ENCODE measurements around the gene VEZT. TPM values are rescaled to one million over a fixed set of nuclear protein-coding genes. Genes with fewer than 3 reads are reported as not detected.

Gene VEZT
- total RNA-seq = 10 to 100 TPM; 41.7 to 43.4 (median 41.8) TPM

DNA sequence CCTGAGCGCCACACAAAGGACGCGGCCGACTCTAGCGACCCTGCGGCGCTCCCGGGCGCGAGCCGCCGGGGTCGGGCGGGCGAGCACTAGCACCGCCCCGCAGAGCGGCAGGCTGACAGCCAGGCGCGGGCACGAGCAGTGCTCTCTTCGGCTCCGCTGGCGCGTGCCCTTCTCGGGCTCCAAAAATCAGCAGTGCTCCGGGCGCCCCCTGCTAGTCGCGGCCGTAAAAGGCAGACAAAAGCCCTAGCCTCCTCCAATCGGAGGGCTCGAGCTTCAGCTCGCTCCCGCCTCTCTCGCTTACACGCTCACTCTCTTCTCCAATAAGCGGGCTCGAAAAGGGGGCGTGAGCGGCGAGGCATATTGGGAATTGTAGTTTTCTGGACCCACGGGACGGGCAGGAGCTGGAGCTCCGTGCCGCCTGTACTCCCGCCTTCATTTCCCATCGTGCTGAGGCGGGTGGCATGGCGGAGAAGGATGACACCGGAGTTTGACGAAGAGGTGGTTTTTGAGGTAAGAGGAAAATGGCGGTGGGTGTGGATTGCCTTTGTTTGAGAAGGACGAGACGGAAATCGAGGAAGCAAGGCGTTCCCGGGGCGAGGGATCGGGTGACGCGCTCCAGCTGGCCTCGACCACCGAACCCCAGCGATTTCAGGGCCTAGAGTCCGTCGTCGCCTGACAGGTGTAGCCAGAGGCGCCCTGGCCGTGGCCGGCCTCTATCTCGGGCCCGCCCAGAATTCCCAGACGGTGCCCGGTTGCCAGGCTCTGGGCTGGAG is at the start of gene VEZT, which contains the start of gene FGD6:
Gene VEZT, plus strand, starts transcription at position 431 of the 773 bp plus-strand sequence. Its CDS starts 44 bp downstream, at position 475.
Gene FGD6, minus strand, starts transcription at position 91 of the 773 bp plus-strand sequence. CDS start 227 bp downstream, outside the sequence.
- peak; percentile 91 to 95 for ATAC-seq
- DNase-seq = peak; percentile 95
- Mint-ChIP-seq H3K36me3 (ENCODE audit: insufficient read depth) (peaks cover 5% of the 10 kb centered on the region), H3K4me3 (peak within 1 kb of the TSS; percentile 94), H3K27me3 (ENCODE audit: low read depth) (no peaks in the 10 kb centered on the region), H3K9me3 (no peaks in the 10 kb centered on the region), H3K4me1 (ENCODE audit: low read depth) (peaks cover 34% of the 10 kb centered on the region)

DNA sequence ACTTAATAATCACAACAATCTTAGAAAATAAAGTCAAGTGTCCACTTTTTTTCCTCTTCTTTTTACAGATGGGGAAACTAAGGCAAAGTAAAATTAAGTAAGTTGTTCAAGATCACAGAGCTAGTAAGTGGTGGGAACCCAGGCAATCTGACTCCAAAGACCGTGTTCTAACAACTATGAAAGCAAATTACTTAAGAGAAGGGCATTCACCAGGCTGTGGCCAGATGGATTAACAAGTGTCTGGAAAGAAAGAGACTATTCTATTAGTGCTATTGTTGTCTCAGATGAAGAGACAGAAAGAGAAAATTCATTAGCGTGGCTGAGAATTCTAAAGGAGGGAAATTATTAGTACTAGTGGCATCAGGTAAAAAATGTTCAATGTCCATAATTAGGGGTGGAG is 48.9 kb upstream of the VEZT start:
- no peak for ATAC-seq
- Mint-ChIP-seq H3K36me3 (ENCODE audit: insufficient read depth) (no peaks in the 10 kb centered on the region), H3K4me1 (ENCODE audit: low read depth) (no peaks in the 10 kb centered on the region), H3K27me3 (ENCODE audit: low read depth) (peaks cover 5% of the 10 kb centered on the region), H3K4me3 (no peak overlapping the region), H3K9me3 (no peaks in the 10 kb centered on the region)
- DNase-seq = no peak

DNA sequence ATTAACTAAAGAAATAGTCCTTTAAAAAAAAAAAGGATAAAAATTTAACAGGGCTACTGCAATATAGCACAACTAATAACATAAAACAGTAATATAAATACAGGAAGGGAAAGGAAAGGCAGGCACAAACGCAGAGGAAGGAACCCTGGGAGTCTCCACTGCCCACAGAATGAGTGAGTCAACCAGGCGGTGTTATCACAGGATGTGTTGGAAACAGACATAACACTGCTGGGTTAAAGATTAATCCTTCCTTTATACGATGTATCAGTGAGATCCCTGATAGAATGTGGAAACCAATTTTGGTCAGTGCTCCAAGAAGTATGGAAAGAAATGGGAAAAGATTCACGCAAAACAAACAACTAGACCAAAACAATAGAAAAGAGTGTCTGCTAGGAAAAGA is 48.2 kb upstream of the VEZT start:
- Mint-ChIP-seq H3K9me3 (no peaks in the 10 kb centered on the region), H3K36me3 (ENCODE audit: insufficient read depth) (no peaks in the 10 kb centered on the region), H3K4me3 (no peak overlapping the region), H3K4me1 (ENCODE audit: low read depth) (no peaks in the 10 kb centered on the region), H3K27me3 (ENCODE audit: low read depth) (peaks cover 5% of the 10 kb centered on the region)
- ATAC-seq (no peak), DNase-seq (no peak)

DNA sequence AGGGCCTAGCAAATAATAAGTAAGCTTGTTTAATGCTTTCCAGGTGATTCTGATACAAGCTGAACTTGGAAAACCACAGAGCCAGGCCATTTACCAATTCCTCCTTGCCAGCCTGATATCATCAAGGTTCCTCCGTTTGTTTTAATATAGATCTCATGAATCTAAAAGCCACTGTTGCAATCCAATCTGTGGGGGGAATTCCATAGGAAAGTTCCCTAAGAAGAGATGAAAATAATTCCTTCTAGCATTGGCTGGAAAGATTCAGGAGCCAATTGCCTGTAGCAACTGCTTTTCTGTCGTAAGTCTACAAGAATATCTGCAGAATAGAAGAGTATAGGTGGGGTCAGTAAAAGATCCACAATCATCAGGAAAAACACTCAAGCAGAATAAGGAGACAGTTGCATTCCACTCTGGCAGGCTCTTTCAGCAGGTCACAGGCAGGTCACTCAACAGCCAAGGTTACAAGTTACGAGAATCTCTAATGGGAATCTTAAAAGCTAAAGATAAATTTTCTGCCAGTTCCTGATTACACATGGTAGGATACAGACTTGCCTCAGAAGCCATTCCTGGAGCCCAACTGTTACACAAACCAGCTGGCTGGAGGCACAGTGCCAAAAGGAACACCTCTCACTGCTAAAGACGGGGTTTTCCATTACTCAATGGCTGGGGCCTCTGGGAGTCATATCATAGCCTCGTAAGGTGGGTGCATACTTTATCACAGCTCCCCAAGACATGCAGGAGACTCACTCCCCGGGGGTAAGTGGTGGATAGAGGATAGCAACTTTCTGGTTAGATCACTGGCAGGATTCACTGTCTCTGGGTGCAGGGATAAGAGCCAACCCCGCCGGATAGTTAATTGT is 44.0 kb upstream of the VEZT start:
- Mint-ChIP-seq H3K4me1 (ENCODE audit: low read depth) (no peaks in the 10 kb centered on the region), H3K9me3 (no peaks in the 10 kb centered on the region), H3K36me3 (ENCODE audit: insufficient read depth) (no peaks in the 10 kb centered on the region), H3K4me3 (no peak overlapping the region), H3K27me3 (ENCODE audit: low read depth) (peaks cover 3% of the 10 kb centered on the region)
- ATAC-seq (no peak), DNase-seq (no peak)

GRCh38 chr12:95177201-95177768 is 40.3 kb upstream of the VEZT start:
- Mint-ChIP-seq H3K27me3 (ENCODE audit: low read depth) (no peaks in the 10 kb centered on the region), H3K4me3 (no peak overlapping the region), H3K36me3 (ENCODE audit: insufficient read depth) (no peaks in the 10 kb centered on the region), H3K4me1 (ENCODE audit: low read depth) (no peaks in the 10 kb centered on the region), H3K9me3 (no peaks in the 10 kb centered on the region)
- DNase-seq = no peak
- ATAC-seq = no peak

DNA sequence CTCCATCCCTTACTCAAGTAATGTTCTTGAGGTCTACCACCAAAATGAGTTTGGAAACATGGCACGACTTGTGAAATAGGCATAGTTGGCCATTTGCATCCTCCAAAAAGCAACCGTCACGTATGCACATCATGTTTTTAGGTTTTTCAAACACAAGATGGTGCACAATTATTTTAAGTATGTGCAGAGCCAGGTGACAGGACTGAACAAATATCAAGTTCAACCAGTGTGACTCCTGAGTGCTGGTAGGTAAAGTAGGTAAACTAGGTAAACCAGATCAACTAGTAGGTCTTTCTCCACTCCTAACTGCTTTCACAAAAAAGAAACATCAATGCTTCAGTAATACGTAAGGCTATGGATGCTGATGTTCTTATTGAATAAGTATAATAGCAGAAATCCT is 39.5 kb upstream of the VEZT start:
- Mint-ChIP-seq H3K36me3 (ENCODE audit: insufficient read depth) (no peaks in the 10 kb centered on the region), H3K27me3 (ENCODE audit: low read depth) (no peaks in the 10 kb centered on the region), H3K4me1 (ENCODE audit: low read depth) (no peaks in the 10 kb centered on the region), H3K4me3 (no peak overlapping the region), H3K9me3 (no peaks in the 10 kb centered on the region)
- DNase-seq = no peak
- no peak for ATAC-seq

DNA sequence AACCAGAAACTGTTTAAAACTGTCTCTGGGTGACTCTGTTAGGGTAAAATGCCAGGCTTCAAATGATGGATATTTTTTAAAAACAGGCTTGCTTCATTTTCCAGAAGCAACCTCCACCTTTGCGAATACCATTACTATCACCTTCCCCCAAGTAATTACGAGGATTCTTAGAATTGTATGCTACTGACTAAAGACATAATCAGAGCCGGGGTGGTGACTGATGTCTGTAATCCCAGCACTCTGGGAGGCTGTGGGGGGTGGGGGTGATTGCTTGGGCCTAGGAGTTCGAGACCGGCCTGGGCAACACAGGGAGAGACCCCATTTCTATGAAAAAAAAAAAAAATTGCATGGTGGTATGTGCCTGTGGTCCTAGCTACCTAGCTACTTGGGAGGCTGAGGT is 38.6 kb upstream of the VEZT start:
- no peak for ATAC-seq
- Mint-ChIP-seq H3K4me3 (no peak overlapping the region), H3K4me1 (ENCODE audit: low read depth) (no peaks in the 10 kb centered on the region), H3K27me3 (ENCODE audit: low read depth) (no peaks in the 10 kb centered on the region), H3K9me3 (no peaks in the 10 kb centered on the region), H3K36me3 (ENCODE audit: insufficient read depth) (no peaks in the 10 kb centered on the region)
- no peak for DNase-seq

DNA sequence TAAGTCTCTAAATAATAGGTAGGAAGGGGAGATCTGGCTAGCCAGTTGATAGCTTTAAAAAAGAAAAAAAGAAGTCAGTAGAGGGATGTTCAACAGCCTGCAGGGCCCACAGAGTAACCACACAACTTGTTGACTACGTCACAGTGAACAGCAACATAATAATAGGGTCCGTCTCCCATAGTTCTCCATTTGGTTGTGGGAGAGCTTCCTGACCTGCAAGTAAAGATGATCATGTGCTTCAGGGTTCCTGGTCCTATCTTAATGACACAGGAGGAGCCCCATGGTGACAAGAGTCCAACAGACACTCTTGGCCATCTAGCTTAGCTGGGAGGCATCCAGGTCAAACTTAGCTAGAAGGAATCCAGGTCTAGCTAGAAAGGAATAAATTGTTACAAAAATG is 36.5 kb upstream of the VEZT start:
- H3K27me3 Mint-ChIP-seq (ENCODE audit: low read depth) = no peaks in the 10 kb centered on the region
- ATAC-seq (no peak), DNase-seq (no peak)
- H3K4me1 Mint-ChIP-seq (ENCODE audit: low read depth) = no peaks in the 10 kb centered on the region
- no peak overlapping the region for H3K4me3 Mint-ChIP-seq
- no peaks in the 10 kb centered on the region for H3K36me3 Mint-ChIP-seq (ENCODE audit: insufficient read depth)
- no peaks in the 10 kb centered on the region for H3K9me3 Mint-ChIP-seq

DNA sequence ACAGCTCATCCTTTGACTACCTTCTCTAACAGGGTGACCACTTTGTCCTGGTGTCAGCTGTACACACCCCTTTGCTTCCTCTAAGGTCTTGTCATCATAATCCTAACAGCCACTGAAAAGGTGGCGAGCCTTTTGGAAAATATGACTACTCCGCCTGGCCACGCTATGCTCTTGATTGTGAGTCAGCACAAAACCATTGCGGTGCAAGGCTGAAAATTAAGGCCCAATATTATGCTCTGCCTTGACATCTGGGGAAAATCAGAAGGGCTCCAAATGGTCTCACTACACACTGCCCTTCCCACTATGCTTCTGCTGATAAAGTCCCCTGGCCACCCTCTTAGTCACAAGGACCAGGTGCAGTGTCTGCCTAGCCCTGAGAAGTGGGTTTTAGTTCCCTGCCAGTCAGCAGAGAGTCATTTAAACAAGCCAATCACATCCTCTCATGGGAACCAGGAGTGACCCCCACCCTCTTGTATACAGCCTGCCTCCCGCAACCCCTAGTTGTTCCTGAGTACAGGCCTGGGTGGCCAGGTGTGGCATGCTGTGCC is 34.7 kb upstream of the VEZT start:
- Mint-ChIP-seq H3K9me3 (no peaks in the 10 kb centered on the region), H3K27me3 (ENCODE audit: low read depth) (no peaks in the 10 kb centered on the region), H3K4me3 (no peak overlapping the region), H3K4me1 (ENCODE audit: low read depth) (no peaks in the 10 kb centered on the region), H3K36me3 (ENCODE audit: insufficient read depth) (no peaks in the 10 kb centered on the region)
- no peak for ATAC-seq
- no peak for DNase-seq

- Mint-ChIP-seq H3K36me3 (ENCODE audit: insufficient read depth) (no peaks in the 10 kb centered on the region), H3K4me3 (no peak overlapping the region), H3K27me3 (ENCODE audit: low read depth) (no peaks in the 10 kb centered on the region), H3K9me3 (no peaks in the 10 kb centered on the region), H3K4me1 (ENCODE audit: low read depth) (no peaks in the 10 kb centered on the region)
- DNase-seq (no peak), ATAC-seq (no peak)
Observed at GRCh38 chr12:95184121-95184520, 33.5 kb upstream of the VEZT start.

DNA sequence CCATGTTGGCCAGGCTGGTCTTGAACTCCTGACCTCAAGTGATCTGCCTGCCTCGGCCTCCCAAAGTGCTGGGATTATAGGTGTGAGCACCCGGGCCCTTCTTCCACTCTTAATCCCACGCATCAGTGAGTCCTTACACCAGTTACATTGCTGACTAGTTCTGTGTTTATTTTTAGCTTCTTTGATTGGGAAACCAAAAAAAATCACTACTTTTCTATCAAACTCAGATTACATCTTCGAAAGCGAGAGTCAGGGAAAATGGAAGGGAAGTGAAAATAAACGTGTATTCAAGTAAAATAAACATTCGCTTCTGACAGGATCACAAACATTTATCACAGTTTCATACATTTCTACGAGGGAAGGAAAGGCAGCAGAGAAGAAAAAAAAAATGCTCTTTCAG is 32.5 kb upstream of the VEZT start:
- no peak for DNase-seq
- no peaks in the 10 kb centered on the region for H3K27me3 Mint-ChIP-seq (ENCODE audit: low read depth)
- no peaks in the 10 kb centered on the region for H3K36me3 Mint-ChIP-seq (ENCODE audit: insufficient read depth)
- H3K4me3 Mint-ChIP-seq = no peak overlapping the region
- ATAC-seq = no peak
- H3K4me1 Mint-ChIP-seq (ENCODE audit: low read depth) = no peaks in the 10 kb centered on the region
- no peaks in the 10 kb centered on the region for H3K9me3 Mint-ChIP-seq

DNA sequence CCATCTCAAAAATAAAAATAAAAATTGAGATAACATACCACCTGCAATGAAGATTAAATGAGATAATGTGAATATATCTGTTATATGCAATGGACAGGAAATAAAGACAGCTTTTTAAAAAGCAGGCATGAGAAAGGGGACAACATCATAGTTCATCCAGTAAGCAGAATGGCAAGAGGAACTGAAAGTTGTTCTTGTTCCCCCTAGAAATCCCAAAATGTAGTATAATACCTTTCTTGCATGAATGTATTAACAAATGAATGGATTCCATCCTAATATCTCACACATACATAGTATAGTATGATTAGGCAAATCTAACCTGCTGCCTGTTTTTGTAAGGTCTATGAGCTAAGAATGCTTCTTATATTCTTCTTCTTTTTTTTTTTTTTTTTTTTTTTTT is 31.8 kb upstream of the VEZT start:
- no peaks in the 10 kb centered on the region for H3K27me3 Mint-ChIP-seq (ENCODE audit: low read depth)
- ATAC-seq = no peak
- no peaks in the 10 kb centered on the region for H3K9me3 Mint-ChIP-seq
- DNase-seq = no peak
- H3K4me3 Mint-ChIP-seq = no peak overlapping the region
- H3K36me3 Mint-ChIP-seq (ENCODE audit: insufficient read depth) = no peaks in the 10 kb centered on the region
- H3K4me1 Mint-ChIP-seq (ENCODE audit: low read depth) = no peaks in the 10 kb centered on the region

DNA sequence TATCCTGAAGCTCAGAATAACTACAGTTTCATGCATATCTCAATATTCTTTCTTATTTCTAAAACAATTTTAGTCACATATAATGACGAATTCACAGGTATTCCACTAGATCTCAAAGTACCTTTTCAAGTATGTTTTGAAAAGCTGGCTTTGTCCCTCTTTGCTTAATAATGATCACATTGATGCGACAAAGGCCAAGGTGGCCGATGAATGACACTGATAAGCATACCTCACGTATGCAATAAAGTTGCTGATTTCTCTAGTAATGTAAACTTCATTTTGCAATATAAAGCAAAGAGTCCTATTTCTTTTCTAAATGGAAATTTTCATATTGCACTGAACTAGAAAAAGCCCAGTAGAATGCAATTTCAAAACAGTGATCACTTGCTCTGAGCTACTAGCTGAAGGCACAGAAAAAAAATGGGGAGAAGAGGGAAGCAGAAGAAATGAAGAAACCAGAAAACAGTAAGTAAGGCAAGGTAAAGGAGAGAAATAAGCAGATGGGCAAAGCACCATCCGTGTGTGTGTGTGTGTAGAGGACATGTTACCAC is 29.7 kb upstream of the VEZT start:
- ATAC-seq (no peak), DNase-seq (no peak)
- no peaks in the 10 kb centered on the region for H3K36me3 Mint-ChIP-seq (ENCODE audit: insufficient read depth)
- no peaks in the 10 kb centered on the region for H3K9me3 Mint-ChIP-seq
- H3K27me3 Mint-ChIP-seq (ENCODE audit: low read depth) = no peaks in the 10 kb centered on the region
- H3K4me1 Mint-ChIP-seq (ENCODE audit: low read depth) = no peaks in the 10 kb centered on the region
- no peak overlapping the region for H3K4me3 Mint-ChIP-seq

DNA sequence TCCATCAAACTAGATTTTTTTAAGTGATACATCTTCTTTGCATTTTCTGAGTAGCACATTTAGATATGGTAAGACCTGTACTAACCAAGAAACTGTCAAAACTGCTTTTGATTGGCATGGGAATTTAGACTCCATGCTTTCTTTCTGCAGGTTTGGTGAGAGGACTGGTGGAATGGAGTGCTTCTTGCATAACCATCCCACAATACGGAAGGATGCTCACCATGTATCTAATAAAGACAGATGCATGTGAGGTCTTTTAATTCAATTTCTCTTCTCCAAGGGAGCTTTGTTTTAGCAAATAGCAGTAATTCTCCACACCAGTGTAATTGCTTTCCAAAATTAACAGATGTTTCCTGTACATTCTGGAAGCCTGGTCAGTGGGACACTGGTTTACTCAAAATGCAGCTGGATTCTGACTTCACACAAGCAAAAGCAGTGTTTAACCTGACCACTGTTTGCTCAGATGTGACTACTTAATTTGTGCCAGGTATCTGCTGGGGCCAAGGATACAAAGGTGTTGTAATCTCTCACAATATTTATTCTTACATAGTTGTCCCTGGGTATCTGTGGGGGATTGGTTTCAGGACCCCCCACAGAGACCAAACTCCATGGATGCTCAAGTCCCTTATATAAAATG is 26.4 kb upstream of the VEZT start:
- no peaks in the 10 kb centered on the region for H3K4me1 Mint-ChIP-seq (ENCODE audit: low read depth)
- no peak for ATAC-seq
- H3K9me3 Mint-ChIP-seq = no peaks in the 10 kb centered on the region
- peaks cover 2% of the 10 kb centered on the region for H3K27me3 Mint-ChIP-seq (ENCODE audit: low read depth)
- no peak for DNase-seq
- H3K36me3 Mint-ChIP-seq (ENCODE audit: insufficient read depth) = no peaks in the 10 kb centered on the region
- H3K4me3 Mint-ChIP-seq = no peak overlapping the region

Measured in activated T-cell treated with anti-CD3 and anti-CD28 coated beads, Interleukin-2, amount 50 U/mL, for 4 hours (primary cell).